Amniotic epithelial cell (primary cell): Measurements from ENCODE around the gene HDAC10.
A peak's percentile ranks its signal among the peaks of the same experiment; 100 is the strongest.

Experiments
- DNase-seq: peaks from one replicate; pipeline ENCODE4 v3.0.0-alpha.2; 2010; ENCODE audit warnings: low read depth

The HDAC10 gene

GRCh38 chr22:50256258-50256862, 5.3 kb upstream of the HDAC10 start:
- DNase-seq, result no peak

- no peak for DNase-seq
Observed at GRCh38 chr22:50255607-50256006, 4.5 kb upstream of the HDAC10 start.

- DNase-seq, result no peak
Observed at GRCh38 chr22:50255099-50255498, 4.0 kb upstream of the HDAC10 start.

GRCh38 chr22:50253941-50254340, 2.9 kb upstream of the HDAC10 start:
- DNase-seq, result no peak

- no peak for DNase-seq
Observed at GRCh38 chr22:50253046-50253915, 2.2 kb upstream of the HDAC10 start.

- DNase-seq, result peak; percentile 53
Observed at GRCh38 chr22:50252082-50253045, 1.3 kb upstream of the HDAC10 start.

- DNase-seq, result no peak
Observed at GRCh38 chr22:50251477-50252081, 514 bp upstream of the HDAC10 start.

GRCh38 chr22:50250249-50250554, 863 bp downstream of the HDAC10 start:
- DNase-seq, result no peak

GRCh38 chr22:50249341-50250248, 1.5 kb downstream of the HDAC10 start:
- no peak for DNase-seq

- no peak for DNase-seq
Observed at GRCh38 chr22:50248196-50249081, 2.6 kb downstream of the HDAC10 start.

GRCh38 chr22:50247748-50248147, 3.3 kb downstream of the HDAC10 start:
- peak; percentile 71 for DNase-seq

- no peak for DNase-seq
Observed at GRCh38 chr22:50246242-50247175, 4.6 kb downstream of the HDAC10 start.

- no peak for DNase-seq
Observed at GRCh38 chr22:50245214-50246072, 5.6 kb downstream of the HDAC10 start.

- peak; percentile 89 for DNase-seq
Observed at GRCh38 chr22:50244420-50245213, 6.4 kb downstream of the HDAC10 start, which contains the start of gene TUBGCP6. Gene TUBGCP6, minus strand, starts transcription at chr22:50245023. Its CDS starts 564 bp downstream, at chr22:50244459.

- DNase-seq, result no peak
Observed at GRCh38 chr22:50243685-50244419, 7.2 kb downstream of the HDAC10 start.

- no peak for DNase-seq
Observed at GRCh38 chr22:50242406-50242949, 8.6 kb downstream of the HDAC10 start.
